GM19099 (cell line): ENCODE results near the gene HPCAL4.

Experiments
- POLR2A ChIP-seq: IDR thresholded peaks from 3 replicates; pipeline ENCODE4 v1.6.1; 2011; ENCODE audit warnings: low read depth; ENCODE audit not compliant: insufficient read length; ENCODE audit errors: extremely low read depth

HPCAL4 gene

DNA sequence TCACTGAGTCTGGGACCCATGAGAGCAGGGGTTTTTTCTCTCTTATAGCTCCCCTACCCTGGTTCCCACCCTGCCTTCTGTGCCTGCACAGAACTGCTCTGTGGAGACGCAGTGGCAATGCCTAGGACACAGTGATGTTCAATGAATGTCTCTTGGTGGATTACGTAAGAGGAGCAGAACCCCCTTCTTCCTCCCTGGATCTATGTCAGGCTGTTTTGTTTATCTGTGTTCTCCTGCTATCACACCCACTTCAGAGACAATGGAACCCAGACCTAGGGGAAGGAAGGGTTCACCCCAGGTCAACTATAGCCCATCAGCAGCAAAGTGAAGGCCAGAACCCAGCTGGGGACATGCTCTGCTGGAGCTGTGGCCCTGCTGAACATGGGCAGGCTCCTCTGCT lies 2.0 kb downstream of the HPCAL4 start:
- no peak for TF ChIP-seq POLR2A

- no peak for TF ChIP-seq POLR2A
These were observed 2.5 kb downstream of the HPCAL4 start for GRCh38 chr1:39688706-39689105.

DNA sequence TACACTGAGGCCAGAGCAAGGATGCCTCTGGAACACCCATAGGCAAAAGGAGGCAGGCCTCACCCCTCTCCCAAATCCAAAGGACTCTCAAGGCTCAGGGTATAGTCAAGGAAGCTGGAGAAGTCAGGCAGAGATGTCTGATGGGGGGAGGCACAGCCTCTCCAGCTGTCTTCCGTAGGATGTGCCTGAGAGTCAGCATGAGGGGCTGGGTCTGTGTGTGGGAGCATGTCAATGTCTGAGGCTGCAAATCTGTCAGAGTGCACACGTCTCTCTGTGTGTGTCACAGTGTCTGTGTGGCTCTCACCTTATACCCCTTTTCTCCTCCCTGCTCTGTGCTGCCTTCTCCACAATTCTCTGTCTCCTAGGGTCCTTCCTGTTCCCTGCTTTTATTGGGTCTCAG lies 4.0 kb downstream of the HPCAL4 start:
- no peak for TF ChIP-seq POLR2A

DNA sequence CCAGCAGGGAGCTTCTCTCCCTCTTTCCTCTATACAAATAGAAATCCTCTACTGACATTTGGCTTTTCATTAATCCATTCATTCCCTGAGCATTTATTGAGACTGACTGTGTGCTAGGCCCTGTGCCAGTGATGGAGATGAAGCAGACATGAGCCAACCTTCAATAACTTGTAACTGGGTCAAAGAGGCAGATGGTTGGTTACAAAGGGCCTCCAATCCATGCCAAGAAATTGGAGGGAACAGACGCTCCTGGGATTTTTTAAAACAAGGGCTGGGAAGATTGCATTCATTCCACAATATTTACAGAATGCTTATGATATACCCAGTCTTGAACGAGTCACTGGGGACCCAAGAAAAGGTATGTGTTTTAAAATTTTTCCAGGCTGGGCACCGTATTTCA lies 6.2 kb downstream of the HPCAL4 start:
- TF ChIP-seq POLR2A = no peak

DNA sequence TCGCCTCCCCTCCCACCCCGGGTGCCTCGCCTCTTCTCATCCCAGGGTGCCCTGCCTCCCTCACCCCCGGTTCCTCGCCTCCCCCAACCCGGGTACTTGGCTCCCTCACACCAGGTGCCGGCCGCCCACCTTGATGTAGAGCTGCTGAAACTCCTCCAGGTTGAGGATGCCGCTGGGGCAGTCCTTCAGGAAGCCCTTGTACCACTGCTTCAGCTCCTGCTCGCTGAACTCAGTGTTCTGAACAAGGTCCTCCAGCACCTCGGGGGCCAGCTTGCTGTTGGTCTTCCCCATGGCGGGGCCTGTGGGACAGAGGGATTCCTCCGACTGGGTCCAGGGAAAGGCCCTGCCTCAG lies 6.9 kb downstream of the HPCAL4 start:
- TF ChIP-seq POLR2A = no peak

DNA sequence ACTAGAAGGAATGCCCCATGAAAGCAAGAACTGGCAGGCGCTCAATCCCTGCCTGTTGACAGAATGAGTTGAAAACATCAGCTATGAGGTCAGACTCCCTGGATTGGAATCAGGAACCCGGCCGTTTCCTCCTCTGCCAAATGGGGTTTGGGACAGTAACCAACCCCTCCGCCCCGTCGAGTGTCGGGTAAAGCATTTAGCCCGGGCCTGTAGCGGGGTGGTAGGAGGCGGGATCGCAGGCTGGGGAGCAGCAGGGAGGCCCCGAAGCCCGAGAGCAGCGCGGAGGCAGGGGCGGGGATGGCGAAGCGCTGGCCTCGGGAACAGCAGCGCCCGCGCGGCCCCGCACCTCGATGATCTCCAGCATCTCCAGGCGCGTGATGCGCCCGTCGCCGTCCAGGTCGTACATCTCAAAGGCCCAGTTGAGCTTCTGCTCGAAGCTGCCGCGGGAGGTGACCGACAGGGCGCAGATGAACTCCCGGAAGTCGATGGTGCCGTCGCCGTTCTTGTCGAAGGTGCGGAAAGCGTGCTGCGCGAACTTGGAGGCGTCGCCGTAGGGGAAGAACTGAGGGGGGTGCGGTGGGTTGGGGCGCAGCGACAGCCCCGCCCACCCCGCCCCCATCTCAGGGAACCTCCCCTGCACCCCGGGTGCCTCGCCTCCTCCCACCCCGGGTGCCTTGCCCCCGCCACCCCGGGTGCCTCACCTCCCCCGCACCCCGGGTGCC lies 7.5 kb downstream of the HPCAL4 start:
- no peak for TF ChIP-seq POLR2A

GRCh38 chr1:39681999-39682398 lies 9.2 kb downstream of the HPCAL4 start:
- TF ChIP-seq POLR2A = no peak

DNA sequence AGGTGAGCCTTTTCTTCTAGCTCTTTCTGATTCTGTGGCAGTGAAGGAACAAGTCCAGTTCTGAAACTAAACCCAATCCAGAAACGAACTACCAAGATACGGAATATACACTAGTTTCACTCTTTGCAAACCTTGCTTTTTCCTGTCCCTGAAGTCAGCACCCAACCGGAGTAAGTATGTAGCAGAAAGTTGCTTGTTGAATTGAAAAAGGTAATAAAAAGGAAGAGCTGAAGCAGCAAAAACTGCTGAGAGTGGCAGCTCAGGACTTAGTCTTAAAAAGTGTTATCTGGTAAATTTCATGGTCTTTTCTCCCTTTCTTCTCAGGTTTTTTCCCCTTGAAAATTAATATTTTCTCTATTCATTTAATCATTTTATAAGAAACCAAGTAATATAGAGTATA lies 9.9 kb downstream of the HPCAL4 start:
- no peak for TF ChIP-seq POLR2A

DNA sequence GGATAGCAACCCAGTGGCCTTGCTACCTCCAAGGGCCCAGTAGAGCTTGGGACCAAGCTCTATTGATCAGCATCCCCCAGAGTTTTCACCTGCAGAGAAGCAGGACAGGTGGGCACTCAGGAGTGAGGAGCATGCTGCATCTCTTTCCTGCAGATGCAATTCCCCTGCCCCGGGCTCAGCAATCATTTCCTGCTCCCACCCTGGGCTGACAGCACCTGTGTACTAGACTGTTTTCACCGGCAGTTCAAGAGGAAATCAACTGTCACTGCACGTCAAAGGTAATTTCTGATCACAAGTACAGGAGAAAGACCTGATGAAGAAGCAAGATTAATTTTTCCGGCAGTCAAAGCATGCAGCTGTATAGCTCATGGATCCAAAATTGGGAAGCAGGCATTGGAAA lies 10.5 kb downstream of the HPCAL4 start:
- no peak for TF ChIP-seq POLR2A

DNA sequence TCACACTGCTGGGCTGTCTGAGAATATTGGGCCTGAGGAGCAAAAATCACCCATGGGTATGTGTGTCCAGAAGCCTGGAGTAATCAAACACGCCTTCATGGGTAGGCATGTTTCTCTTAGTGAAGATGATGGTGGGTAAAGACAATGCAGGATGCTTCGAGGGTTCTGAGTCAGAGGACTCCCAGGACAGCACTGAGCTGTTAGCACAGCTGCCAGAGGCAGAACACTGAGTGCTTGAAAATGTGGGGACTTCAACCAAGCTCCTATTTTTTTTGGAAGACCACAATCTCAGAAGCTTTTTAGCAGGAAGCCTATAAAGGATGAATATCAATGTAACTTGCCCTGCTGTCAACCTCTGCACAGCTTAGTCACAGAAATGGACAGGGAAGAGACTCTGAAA lies 11.4 kb downstream of the HPCAL4 start:
- TF ChIP-seq POLR2A = no peak

DNA sequence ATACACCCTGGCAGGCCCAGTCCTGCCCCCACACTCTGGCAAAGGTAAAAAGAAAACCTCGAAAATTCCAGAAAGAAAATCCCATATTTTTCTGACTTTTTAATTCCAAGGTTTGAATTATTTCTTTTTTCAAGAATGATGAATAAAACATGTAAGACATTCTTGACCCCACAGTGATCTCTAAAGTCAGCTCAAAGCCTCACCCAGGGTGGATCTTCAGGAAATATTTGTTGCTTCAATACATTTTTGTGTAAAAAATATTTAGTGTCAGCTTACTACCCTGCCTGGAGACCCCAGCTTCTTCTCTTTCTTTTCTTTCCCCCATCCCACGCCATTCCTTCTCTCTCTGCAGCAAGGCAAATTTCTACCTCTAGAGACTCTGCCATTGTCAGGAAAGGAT lies 12.3 kb downstream of the HPCAL4 start:
- TF ChIP-seq POLR2A = no peak

- no peak for TF ChIP-seq POLR2A
These were observed 13.6 kb downstream of the HPCAL4 start for GRCh38 chr1:39677645-39678044.

DNA sequence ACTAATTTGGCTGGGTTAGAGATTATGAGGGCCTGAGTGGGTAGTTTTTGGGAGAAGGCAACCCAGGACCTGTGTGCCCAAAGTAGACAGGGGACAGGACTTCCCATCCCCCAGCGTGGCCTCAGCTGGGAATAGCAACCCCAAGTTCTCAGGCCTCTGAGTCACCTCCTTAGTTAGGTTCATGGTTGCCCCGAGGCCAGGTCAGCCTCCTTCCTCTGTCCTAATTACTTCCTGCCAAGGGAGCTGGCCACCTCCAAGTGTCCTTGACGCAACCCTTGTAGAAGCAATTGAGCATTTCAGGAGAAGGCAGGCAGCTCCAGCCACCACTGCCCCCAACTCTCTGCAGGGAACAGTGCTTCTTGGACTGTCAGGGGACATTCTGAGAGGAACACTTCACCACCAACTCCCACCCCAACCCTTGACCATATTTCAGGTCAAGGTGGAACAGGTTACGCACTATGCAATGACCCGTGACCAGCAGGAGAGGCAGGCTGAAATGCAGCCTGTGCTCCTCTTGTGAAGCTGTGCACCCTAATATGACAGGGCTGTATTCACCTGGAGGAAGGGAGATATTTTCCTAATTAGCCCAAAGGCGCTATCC lies 14.2 kb downstream of the HPCAL4 start:
- no peak for TF ChIP-seq POLR2A

DNA sequence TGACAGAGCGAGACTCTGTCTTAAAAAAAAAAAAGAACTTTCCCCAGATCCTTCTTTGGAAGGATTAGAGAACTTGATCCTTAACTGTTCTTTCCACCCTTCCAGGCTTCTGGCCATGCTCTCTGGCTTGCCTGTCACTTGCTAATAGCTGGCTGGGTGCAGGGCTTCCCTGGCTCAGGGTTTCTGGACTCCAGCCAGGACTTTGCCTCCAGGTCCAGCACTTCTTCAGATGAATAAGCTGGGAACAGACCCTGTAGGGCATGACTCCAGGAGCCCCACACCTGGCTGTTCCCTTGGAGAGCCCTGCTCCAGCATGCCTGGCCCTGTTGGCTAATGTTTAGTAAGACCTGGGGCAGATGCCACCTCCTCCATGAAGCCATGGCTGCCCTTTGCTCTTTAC lies 16.0 kb downstream of the HPCAL4 start:
- TF ChIP-seq POLR2A = no peak

- TF ChIP-seq POLR2A = no peak
These were observed 18.0 kb downstream of the HPCAL4 start for GRCh38 chr1:39673215-39673614.

DNA sequence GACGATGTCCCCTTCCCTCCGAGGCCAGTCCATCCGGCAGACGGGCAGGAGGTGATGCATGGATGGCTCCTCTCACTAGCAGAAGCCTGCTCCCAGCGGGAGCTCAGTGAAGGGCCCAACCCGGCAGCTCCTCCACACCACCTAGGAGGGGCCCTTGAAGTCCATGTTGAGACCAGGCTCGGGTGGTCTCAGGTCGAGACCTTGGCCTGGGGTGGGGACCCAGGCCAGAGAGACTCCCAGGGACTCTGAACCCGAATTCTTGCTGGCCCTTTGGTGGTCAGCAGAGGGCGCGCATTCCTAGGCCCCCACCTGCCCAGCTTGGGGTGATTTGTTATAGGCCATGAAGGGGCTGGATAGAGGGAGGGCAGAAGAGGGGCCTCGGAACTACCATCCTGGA lies 18.7 kb downstream of the HPCAL4 start:
- no peak for TF ChIP-seq POLR2A

GRCh38 chr1:39671793-39672550 lies 19.3 kb downstream of the HPCAL4 start, which contains the start of gene NT5C1A:
Gene NT5C1A, minus strand, starts transcription at chr1:39672107. Its CDS starts 69 bp downstream, at chr1:39672038.
- no peak for TF ChIP-seq POLR2A

DNA sequence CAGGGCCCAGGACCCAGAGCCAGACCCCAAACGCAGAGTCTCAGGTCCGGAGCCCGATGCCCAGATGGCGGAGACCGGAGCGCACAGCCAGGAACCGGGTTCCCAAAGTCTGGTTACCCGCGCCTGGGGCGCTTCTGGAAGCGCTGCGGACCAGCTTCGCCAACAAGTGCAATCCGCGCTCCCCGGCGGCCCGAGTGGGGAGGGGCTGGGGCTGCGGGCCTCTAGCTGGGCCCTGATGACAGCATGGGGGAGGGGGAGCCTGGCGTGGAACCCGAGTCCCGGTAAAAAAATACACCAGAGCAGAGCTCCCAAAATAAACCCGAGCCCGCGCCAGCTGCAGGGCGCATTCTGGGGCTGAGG lies 19.8 kb downstream of the HPCAL4 start:
- TF ChIP-seq POLR2A = no peak
